Lower leg skin (tissue), 4 donors: ENCODE measurements around the gene MAP3K20. TPM values are rescaled to one million over a fixed set of nuclear protein-coding genes. Genes with fewer than 3 reads are reported as not detected.
"Not testable (repeated sequence)": the region's sequence is repeated elsewhere in the genome, so short reads cannot be mapped to it uniquely, and the experiment has no call there.

ENCODE experiments used
- DNase-seq, 2 donors: peaks; one replicate each; pipeline ENCODE4 v3.0.0-alpha.2; 2019; ENCODE audit warnings: low spot score in 2 of 2
- H3K4me3 ChIP-seq: fragments of 200-600 bp; sonication (generic); 2 replicates; pipeline ENCODE4 v1.5.1; 2017; ENCODE audit warnings: mild to moderate bottlenecking, low read depth; ENCODE audit not compliant: poor library complexity, severe bottlenecking
- CTCF ChIP-seq, 3 donors: fragments of 450-650 bp; IDR thresholded peaks; one replicate each; pipeline ENCODE4 v1.5.1; 2016; ENCODE audit warnings: antibody characterized with exemption in 3 of 3, mild to moderate bottlenecking in 3 of 3, moderate library complexity in 2 of 3
- POLR2A ChIP-seq, 2 donors: fragments of 450-650 bp; IDR thresholded peaks; one replicate each; pipeline ENCODE4 v1.6.1; 2016 to 2017; ENCODE audit warnings: antibody characterized with exemption in 2 of 2, mild to moderate bottlenecking in 1 of 2, moderate library complexity in 1 of 2
- WGBS, 2 donors: methylation state at CpG; one replicate each; pipeline ENCODE4 v1.1.5; 2018; 5-methylcytosine and 5-hydroxymethylcytosine counted together
- intact Hi-C: fragments of 100-400 bp; cut with DNase I; formaldehyde crosslinking; loops from one replicate; pipeline ENCODE4 v1.15.0; 2023; ENCODE audit warnings: low total_unique reads
- total RNA-seq, 4 donors: library from RNA; depleted of rRNA; stranded (reverse); fragments of >200 nt; gene quantifications; one replicate each; pipeline ENCODE4 v1.1.0, GENCODE V29; 2016

MAP3K20 gene
- total RNA-seq, 4 donors from 2014 or later = 30.9 to 40.3 (median 37.3) TPM

DNA sequence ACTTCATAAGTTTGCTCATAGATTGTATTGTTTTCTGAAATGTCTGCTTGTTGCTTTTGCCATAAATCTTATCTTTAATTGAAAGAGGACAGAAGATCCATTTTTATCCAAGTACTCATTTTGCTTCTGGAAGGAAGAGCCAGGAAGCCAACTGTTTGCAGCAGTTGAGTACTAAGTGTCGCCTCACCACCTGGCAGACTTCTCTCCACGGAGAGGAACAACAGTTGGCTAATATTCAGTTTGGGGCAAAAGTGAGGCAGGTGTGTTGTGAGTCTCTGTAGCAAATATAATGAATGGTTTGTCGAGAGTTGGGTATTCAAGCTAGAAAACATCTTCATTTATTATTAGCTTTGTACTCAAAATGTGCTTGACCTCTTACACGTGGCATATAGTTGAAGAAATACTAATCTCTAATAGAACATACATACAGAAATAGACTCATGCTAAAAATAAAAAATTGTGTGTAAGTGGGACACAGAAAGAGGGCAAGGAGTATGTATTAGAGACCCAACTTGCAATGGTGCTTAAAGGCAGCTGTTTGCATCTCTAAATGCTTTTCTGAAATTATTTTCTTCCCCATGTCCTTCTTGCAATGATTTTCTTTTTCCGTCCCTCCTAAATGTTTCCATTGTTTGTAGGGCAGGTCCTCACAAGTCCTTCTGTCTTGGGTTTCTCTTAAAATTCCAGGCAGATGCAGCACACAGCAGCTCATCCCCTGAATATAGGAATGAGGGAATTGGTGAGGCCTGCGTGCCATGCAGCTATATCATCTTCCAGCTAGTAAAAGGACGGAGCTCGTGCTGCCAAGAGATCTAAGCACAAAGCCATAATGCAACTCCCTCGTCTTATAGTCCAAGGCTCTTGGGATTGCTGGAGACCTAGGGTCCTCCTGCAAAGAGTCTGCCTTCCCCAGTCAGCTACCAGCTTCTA lies 44.8 kb upstream of the MAP3K20 start:
- WGBS, 2 donors = 78 to 81% methylated on average over 9 of the region's 9 CpGs
- TF ChIP-seq CTCF (IDR thresholded peaks at IDR 0.05) (no peak), POLR2A (IDR thresholded peaks at IDR 0.05) (no peak)
- DNase-seq = no peak
- intact Hi-C loops = no loop called here
- no peak overlapping the region for H3K4me3 ChIP-seq

- H3K4me3 ChIP-seq = no peak overlapping the region
- TF ChIP-seq CTCF (IDR thresholded peaks at IDR 0.05) (no peak), POLR2A (IDR thresholded peaks at IDR 0.05) (no peak)
- DNase-seq = no peak
- 70 to 84% methylated on average over 4 of the region's 4 CpGs for WGBS, 2 donors
- intact Hi-C loops = no loop called here
Measured at GRCh38 chr2:173032032-173032431, 43.6 kb upstream of the MAP3K20 start.

DNA sequence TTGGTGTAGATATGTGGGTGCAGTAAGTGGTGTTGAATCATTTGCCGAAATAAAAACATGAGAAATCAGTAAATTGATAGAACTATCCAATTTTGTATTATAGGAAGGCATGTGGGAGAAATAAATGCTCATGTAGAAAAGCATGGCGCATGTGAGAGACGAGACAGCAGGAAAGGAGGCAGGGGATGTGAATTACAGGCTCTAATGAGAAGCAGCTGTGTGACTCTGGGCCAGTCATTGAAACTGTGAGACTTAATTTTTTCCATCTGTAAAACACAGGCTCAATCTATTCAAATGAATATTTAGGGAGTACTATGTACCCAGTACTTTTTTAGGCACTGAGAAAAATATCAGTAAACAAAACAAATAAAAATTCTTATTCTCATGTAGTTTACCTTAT lies 42.6 kb upstream of the MAP3K20 start:
- WGBS, 2 donors = 78 to 81% methylated on average over 3 of the region's 3 CpGs
- intact Hi-C loops = no loop called here
- no peak overlapping the region for H3K4me3 ChIP-seq
- DNase-seq = no peak
- TF ChIP-seq POLR2A (IDR thresholded peaks at IDR 0.05) (no peak), CTCF (IDR thresholded peaks at IDR 0.05) (no peak)

DNA sequence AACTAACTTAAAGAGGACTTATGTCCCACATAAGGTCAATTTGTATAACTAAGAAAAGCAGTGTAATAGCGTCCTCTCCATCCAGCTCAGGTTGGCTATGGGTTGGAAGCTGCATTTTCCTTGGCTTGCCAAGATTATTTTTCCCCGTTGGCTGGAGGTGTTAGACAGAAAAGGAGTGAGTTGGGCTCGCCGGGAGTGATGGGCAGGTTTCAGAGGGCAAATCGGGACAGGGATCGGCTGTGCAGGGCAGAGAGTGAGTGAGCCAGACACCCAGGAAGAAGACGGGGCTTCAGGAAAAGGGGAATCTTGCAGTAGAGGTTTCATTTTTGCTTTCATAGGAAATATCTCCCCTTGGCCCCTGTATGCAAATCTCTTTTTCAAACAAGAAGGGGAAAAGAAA lies 41.5 kb upstream of the MAP3K20 start:
- TF ChIP-seq CTCF (IDR thresholded peaks at IDR 0.05) (no peak), POLR2A (IDR thresholded peaks at IDR 0.05) (no peak)
- H3K4me3 ChIP-seq = no peak overlapping the region
- DNase-seq = no peak
- WGBS, 2 donors = 76 to 81% methylated on average over 7 of the region's 7 CpGs
- intact Hi-C loops = no loop called here

DNA sequence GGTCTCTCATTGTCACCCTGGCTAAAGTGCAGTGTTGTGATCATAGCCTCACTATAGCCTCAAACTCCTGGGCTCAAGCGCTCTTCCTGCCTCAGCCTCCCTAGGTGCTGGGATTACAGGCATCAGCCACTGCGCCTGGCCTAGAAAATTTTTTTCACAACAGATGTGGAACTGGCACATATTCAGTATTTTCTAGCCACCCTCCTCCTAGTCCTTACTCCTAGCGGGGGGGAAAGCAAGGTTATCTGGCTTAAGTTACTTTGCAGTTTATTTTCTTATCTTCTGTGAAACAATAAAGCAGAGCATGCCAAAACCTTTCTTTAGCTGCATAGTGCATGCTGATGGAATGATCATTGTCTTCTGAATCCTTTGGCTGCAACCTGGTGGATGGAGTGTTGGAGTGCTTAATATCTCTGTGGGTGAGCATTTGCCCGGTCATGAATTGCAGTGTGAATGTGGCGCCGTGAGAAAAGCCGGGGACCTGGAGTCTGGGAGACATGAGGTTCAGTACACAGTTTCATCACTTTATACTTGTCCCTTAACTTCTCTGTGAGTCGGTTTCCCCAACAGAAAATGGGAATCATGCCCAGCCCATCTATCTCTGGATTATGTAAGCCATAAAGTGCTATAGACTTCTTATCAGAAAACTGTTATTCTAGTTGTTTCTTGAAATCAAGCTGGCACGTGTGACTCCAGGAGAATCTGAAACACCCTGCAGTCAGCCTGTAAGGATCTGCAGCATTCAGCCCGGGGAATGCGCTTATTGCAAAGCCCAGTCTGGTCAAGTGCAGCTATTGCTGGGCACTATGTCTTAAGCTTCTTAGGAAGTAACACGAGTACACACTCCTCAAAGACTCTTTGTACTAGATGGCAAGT lies 38.2 kb upstream of the MAP3K20 start:
- 76 to 87% methylated on average over 12 of the region's 12 CpGs for WGBS, 2 donors
- no peak overlapping the region for H3K4me3 ChIP-seq
- intact Hi-C loops = no loop called here
- no peak for DNase-seq
- TF ChIP-seq CTCF (IDR thresholded peaks at IDR 0.05) (no peak), POLR2A (IDR thresholded peaks at IDR 0.05) (no peak)

- WGBS, 2 donors = 83 to 86% methylated on average over 2 of the region's 2 CpGs
- intact Hi-C loops, DNase-seq, H3K4me3 ChIP-seq: not testable (repeated sequence)
Measured at GRCh38 chr2:173038257-173038656, 37.4 kb upstream of the MAP3K20 start.
